ENCODE measurements around the gene PYGO2.

Gene PYGO2

DNA sequence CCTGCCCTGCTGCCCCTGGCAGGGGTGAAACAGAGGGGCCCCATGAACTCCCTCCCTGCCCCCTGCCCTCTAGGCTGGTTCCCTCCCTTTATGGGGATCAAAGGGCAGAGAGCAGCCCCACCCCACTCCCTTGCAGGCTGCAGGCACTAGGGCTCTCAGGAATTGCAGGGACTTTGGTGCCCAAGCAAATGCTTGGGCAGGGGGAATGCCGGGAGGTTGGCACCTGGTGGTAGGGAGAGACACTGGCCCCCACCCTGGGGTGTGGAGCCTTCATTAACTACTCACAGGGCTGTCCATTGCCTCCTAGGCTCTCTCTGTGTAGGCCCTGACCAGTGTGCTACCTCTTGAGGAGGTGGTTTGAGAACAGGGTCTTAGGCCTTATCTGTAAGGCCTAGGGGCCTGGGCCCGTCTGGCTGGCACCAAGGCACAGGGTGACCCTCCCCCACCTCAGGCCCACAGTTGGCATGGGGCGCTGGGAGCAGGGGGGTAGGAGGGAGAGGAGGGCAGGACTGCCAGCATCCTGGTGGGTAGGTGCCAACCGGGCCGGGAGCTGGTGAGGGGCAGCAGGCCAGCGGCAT, 45.8 kb upstream of the PYGO2 start:
- TF ChIP-seq, protein P1, sequence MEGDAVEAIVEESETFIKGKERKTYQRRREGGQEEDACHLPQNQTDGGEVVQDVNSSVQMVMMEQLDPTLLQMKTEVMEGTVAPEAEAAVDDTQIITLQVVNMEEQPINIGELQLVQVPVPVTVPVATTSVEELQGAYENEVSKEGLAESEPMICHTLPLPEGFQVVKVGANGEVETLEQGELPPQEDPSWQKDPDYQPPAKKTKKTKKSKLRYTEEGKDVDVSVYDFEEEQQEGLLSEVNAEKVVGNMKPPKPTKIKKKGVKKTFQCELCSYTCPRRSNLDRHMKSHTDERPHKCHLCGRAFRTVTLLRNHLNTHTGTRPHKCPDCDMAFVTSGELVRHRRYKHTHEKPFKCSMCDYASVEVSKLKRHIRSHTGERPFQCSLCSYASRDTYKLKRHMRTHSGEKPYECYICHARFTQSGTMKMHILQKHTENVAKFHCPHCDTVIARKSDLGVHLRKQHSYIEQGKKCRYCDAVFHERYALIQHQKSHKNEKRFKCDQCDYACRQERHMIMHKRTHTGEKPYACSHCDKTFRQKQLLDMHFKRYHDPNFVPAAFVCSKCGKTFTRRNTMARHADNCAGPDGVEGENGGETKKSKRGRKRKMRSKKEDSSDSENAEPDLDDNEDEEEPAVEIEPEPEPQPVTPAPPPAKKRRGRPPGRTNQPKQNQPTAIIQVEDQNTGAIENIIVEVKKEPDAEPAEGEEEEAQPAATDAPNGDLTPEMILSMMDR (conservative IDR thresholded peaks at IDR 0.05; ENCODE audit: low read depth, low read length) = no peak
- no peak for DNase-seq (ENCODE audit: low read depth)
- H3K4me3 ChIP-seq (ENCODE audit: low read length) = no peak overlapping the region

DNA sequence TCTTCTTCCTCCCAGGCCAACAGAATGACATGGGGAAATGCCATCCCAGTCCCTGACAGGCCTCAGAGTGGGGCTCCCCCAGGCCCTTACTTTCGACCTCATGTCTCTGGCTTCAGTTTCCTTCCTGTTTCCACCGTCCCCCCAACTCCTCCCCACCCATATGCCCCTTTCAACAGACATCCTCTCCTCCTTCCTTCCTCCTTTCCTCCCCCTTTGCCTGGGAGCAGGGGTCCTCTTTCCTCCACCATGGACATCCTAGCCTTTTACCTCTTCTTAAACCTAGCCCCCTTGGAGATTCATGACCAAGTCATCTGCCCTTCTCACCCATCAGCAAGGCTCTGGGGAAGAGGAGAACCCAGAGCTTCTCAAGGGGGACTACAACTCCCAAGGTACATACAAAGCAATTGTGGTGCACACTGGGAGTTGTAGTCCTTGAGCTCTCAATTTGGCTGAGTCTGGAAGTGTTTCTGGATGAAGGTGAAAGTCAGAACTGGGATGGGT, 45.1 kb upstream of the PYGO2 start:
- DNase-seq (ENCODE audit: low read depth) = no peak
- TF ChIP-seq, protein P1 (conservative IDR thresholded peaks at IDR 0.05; ENCODE audit: low read depth, low read length) = no peak
- H3K4me3 ChIP-seq (ENCODE audit: low read length) = no peak overlapping the region

DNA sequence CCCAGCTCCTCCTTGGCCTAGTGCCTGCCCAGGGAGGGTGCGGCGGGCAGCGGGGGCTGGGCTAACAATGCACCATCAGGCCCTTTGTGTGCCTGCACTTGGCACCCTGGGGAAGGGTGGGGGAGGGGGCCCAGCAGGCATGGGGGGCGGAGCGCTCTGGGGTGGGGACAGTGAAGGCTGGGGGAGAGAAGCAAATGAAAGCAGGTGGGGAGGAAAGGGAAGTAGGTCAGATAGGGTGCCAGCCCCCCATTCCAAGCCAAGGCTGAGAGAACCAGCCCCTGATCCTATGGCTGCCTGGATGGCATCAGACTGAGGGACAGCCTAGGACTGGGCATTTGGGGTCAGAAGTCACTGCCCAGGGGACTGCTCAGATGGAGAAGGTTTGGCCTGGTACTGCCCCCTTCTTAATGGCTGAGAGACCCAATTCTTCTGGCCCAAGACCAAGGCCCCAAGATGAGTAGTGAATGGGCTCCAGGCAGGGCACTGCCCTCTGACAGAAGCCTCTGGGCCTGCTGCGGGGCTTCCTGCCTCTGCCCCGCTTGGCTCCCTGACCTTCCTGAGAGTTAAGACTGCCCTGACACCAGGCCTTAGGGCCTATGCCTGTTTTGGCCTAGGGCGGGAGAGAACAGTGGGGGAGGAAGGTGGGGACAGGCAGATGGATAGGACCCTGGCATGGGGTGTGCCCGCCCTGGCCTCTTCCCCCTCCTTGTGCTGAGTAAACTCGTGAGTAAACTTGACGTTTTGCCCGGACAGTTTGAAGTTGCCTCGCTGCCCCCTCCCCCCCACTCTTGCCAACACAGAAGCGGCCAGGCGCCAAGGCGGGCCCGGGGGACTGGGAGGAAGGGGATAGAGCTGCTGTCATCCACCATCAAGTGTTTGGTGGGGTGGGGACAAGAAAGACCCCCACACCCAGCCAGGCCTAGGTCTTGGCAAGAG, 43.8 kb upstream of the PYGO2 start:
- no peak for DNase-seq (ENCODE audit: low read depth)
- peak overlapping the region; percentile 90 for H3K4me3 ChIP-seq (ENCODE audit: low read length)
- TF ChIP-seq, protein P1 (conservative IDR thresholded peaks at IDR 0.05; ENCODE audit: low read depth, low read length) = no peak

DNA sequence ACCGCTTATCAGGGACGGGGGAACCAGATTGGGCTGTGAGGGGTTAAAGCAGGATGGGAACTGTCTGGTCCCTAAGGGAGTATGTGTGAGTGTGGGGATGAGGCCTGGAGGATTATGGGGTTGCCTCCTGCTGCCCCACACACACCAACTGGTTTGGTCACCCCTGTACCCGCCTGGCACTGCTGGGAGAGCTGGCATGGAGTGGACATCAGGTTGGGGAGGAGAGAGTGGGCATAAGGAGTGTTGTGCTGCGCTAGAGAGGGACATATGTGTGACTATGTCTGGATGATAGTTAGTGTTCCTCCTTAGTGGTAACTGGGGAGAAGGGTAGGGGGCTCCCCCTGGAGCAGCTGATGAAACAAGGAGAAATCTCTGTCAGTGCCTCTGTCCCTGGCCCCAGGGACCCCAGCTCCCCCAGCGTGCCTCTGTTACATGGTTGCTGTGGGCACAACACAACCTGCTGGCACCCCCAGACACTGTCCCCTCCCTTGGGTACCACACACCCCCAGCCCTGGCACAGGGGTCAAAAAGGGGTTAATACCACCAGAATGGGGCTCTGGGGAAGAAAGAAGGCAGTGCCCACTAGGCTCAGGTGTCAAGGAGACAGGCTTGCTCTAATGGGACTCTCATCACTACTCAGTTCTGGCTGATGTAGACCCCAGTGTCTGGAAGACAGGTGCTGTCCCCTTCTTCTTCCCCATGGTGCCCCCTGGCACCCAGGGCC, 42.9 kb upstream of the PYGO2 start:
- H3K4me3 ChIP-seq (ENCODE audit: low read length) = peak overlapping the region; percentile 90
- TF ChIP-seq, protein P1 (conservative IDR thresholded peaks at IDR 0.05; ENCODE audit: low read depth, low read length) = no peak
- no peak for DNase-seq (ENCODE audit: low read depth)

DNA sequence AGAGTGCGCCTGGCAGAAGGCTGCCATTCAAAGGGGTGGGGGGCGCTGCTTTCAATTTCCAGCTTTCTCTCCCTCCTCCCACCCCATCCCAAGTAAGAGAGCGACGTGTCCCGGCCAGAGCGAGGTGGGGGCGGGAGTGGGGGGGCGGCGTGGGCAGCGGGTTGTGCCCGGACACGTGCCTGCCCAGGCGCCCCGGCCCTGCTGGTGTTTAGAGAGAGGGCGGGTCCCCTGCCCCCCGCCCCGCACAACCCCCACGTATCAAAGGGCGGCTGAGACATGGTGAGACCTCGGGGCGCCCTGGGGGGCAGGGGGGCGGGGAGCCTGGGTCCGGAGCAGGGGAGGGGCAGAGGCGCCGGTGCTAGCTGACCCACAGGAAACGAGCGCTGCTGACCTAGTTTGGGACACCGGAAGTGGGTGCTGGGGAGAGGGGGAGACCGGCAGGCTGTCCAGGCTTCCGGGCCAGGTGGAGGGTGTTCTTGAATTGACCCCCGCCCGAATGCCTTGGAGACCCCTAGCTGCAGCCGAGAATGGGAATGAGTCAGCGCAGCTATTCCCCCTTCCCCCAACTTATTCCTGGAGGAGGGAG, 42.3 kb upstream of the PYGO2 start:
- peak overlapping the region; percentile 90 for H3K4me3 ChIP-seq (ENCODE audit: low read length)
- TF ChIP-seq, protein P1 (conservative IDR thresholded peaks at IDR 0.05; ENCODE audit: low read depth, low read length) = no peak
- no peak for DNase-seq (ENCODE audit: low read depth)

DNA sequence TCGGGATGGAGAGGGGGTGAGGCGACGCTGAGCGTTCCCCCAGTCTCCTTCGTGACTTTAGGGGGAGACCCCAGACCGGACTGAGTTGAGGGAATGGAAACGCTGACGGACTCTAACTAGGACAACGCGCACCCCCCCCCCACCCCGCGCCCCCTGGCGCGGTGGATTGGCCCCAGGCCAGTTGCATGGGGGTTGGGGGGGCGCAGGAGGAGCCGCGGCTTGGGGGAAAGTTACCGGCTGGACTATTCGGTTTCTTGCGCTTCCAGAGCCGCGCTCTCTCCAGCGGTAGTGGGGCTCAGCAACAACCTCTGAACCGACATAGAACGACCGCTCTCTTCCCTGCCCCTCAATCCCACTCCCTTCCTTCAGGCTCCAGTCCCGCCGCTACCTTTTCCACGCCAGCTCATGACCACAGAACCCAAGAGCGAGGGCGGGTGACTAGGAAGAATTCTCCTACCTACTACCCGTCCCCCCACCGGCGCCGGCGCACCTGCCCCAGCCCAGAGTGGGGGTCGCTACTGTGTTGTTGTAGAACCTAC, 41.7 kb upstream of the PYGO2 start:
- TF ChIP-seq, protein P1 (conservative IDR thresholded peaks at IDR 0.05; ENCODE audit: low read depth, low read length) = no peak
- DNase-seq (ENCODE audit: low read depth) = no peak
- peak overlapping the region; percentile 90 for H3K4me3 ChIP-seq (ENCODE audit: low read length)

All from retinal pigment epithelial cell (primary cell).